ENCODE measurements around the gene LAMA3. TPM values are rescaled to one million over a fixed set of nuclear protein-coding genes. Genes with fewer than 3 reads are reported as not detected.
"Not testable (repeated sequence)": the region's sequence is repeated elsewhere in the genome, so short reads cannot be mapped to it uniquely, and the experiment has no call there.

LAMA3 gene
- total RNA-seq, 2 donors from 2014 or later, result 5.0 to 6.4 TPM

GRCh38 chr18:23727707-23728493 lies 38.6 kb downstream of the LAMA3 start:
- no peaks in the 10 kb centered on the region for H3K9me3 ChIP-seq
- no peak overlapping the region for H3K27ac ChIP-seq
- TF ChIP-seq CTCF (IDR thresholded peaks at IDR 0.05), result no peak
- no peak overlapping the region for H3K4me3 ChIP-seq
- DNase-seq (ENCODE audit: low spot score), result no peak
- no peaks in the 10 kb centered on the region for H3K36me3 ChIP-seq
- no peaks in the 10 kb centered on the region for H3K4me1 ChIP-seq
- no peaks in the 10 kb centered on the region for H3K27me3 ChIP-seq

GRCh38 chr18:23730857-23731256 lies 41.6 kb downstream of the LAMA3 start:
- no peaks in the 10 kb centered on the region for H3K27me3 ChIP-seq
- H3K4me1 ChIP-seq, result no peaks in the 10 kb centered on the region
- no peak overlapping the region for H3K4me3 ChIP-seq
- DNase-seq (ENCODE audit: low spot score), result no peak
- no peak for TF ChIP-seq CTCF (IDR thresholded peaks at IDR 0.05)
- H3K36me3 ChIP-seq, result no peaks in the 10 kb centered on the region
- H3K27ac ChIP-seq, result no peak overlapping the region
- H3K9me3 ChIP-seq, result no peaks in the 10 kb centered on the region

- no peaks in the 10 kb centered on the region for H3K27me3 ChIP-seq
- H3K4me1 ChIP-seq, result no peaks in the 10 kb centered on the region
- no peaks in the 10 kb centered on the region for H3K9me3 ChIP-seq
- no peak overlapping the region for H3K27ac ChIP-seq
- no peak for TF ChIP-seq CTCF (IDR thresholded peaks at IDR 0.05)
- H3K36me3 ChIP-seq, result no peaks in the 10 kb centered on the region
- DNase-seq (ENCODE audit: low spot score), result no peak
- no peak overlapping the region for H3K4me3 ChIP-seq
Observed at GRCh38 chr18:23731861-23732260, 42.6 kb downstream of the LAMA3 start.

GRCh38 chr18:23732439-23732838 lies 43.2 kb downstream of the LAMA3 start:
- no peaks in the 10 kb centered on the region for H3K36me3 ChIP-seq
- H3K4me3 ChIP-seq, result no peak overlapping the region
- no peaks in the 10 kb centered on the region for H3K4me1 ChIP-seq
- no peaks in the 10 kb centered on the region for H3K9me3 ChIP-seq
- no peak for DNase-seq (ENCODE audit: low spot score)
- H3K27ac ChIP-seq, result no peak overlapping the region
- no peaks in the 10 kb centered on the region for H3K27me3 ChIP-seq
- TF ChIP-seq CTCF (IDR thresholded peaks at IDR 0.05), result no peak

GRCh38 chr18:23733265-23733664 lies 44.0 kb downstream of the LAMA3 start:
- H3K9me3 ChIP-seq; H3K4me1 ChIP-seq; H3K36me3 ChIP-seq; H3K27ac ChIP-seq; H3K4me3 ChIP-seq; H3K27me3 ChIP-seq; DNase-seq (ENCODE audit: low spot score): not testable (repeated sequence)

GRCh38 chr18:23733895-23734294 lies 44.6 kb downstream of the LAMA3 start:
- no peaks in the 10 kb centered on the region for H3K9me3 ChIP-seq
- no peak for DNase-seq (ENCODE audit: low spot score)
- H3K4me1 ChIP-seq, result no peaks in the 10 kb centered on the region
- H3K4me3 ChIP-seq, result no peak overlapping the region
- no peak overlapping the region for H3K27ac ChIP-seq
- no peaks in the 10 kb centered on the region for H3K27me3 ChIP-seq
- H3K36me3 ChIP-seq, result no peaks in the 10 kb centered on the region
- TF ChIP-seq CTCF (IDR thresholded peaks at IDR 0.05), result no peak

All from right atrium auricular region (tissue), 2 donors.